Stimulated activated naive CD8-positive, alpha-beta T cell treated with anti-CD3 and anti-CD28 coated beads, Interleukin-15, Interleukin-2, amounts not matched to agents 100 ng/mL and 50 ng/mL, for 24 hours (primary cell): ENCODE results near the gene MN1.

ENCODE experiments used
- H3K27ac Mint-ChIP-seq: one replicate; pipeline ENCODE4 v1.8.0; 2021; ENCODE audit warnings: mild to moderate bottlenecking, mixed read lengths
- H3K27me3 Mint-ChIP-seq: one replicate; pipeline ENCODE4 v1.8.0; 2021; ENCODE audit warnings: mixed read lengths
- H3K36me3 Mint-ChIP-seq: one replicate; pipeline ENCODE4 v1.8.0; 2021; ENCODE audit warnings: low read depth, mixed read lengths
- H3K4me1 Mint-ChIP-seq: one replicate; pipeline ENCODE4 v1.8.0; 2021; ENCODE audit warnings: low read depth, mixed read lengths
- H3K4me3 Mint-ChIP-seq: one replicate; pipeline ENCODE4 v1.8.0; 2021; ENCODE audit warnings: mild to moderate bottlenecking, mixed read lengths
- H3K9me3 Mint-ChIP-seq: one replicate; pipeline ENCODE4 v1.8.0; 2021; ENCODE audit warnings: mixed read lengths

MN1 gene

GRCh38 chr22:27732841-27733240 is 68.7 kb downstream of the MN1 start:
- H3K27ac Mint-ChIP-seq = no peak overlapping the region
- no peaks in the 10 kb centered on the region for H3K36me3 Mint-ChIP-seq
- no peak overlapping the region for H3K4me3 Mint-ChIP-seq
- H3K9me3 Mint-ChIP-seq = no peaks in the 10 kb centered on the region
- H3K4me1 Mint-ChIP-seq = no peaks in the 10 kb centered on the region
- H3K27me3 Mint-ChIP-seq = peaks cover 3% of the 10 kb centered on the region

GRCh38 chr22:27732391-27732790 is 69.2 kb downstream of the MN1 start:
- Mint-ChIP-seq H3K27ac (no peak overlapping the region), H3K9me3 (no peaks in the 10 kb centered on the region), H3K4me3 (no peak overlapping the region), H3K4me1 (no peaks in the 10 kb centered on the region), H3K36me3 (no peaks in the 10 kb centered on the region), H3K27me3 (peaks cover 6% of the 10 kb centered on the region)

GRCh38 chr22:27731621-27732020 is 69.9 kb downstream of the MN1 start:
- Mint-ChIP-seq H3K4me3 (no peak overlapping the region), H3K27me3 (peaks cover 6% of the 10 kb centered on the region)

GRCh38 chr22:27730641-27731433 is 70.7 kb downstream of the MN1 start:
- no peak overlapping the region for H3K27ac Mint-ChIP-seq
- no peaks in the 10 kb centered on the region for H3K36me3 Mint-ChIP-seq
- H3K9me3 Mint-ChIP-seq = no peaks in the 10 kb centered on the region
- peaks cover 6% of the 10 kb centered on the region for H3K27me3 Mint-ChIP-seq
- no peaks in the 10 kb centered on the region for H3K4me1 Mint-ChIP-seq
- H3K4me3 Mint-ChIP-seq = no peak overlapping the region

More at GRCh38 chr22:27731621-27732020, 69.9 kb downstream of the MN1 start:
- H3K27ac Mint-ChIP-seq = no peak overlapping the region
- H3K4me1 Mint-ChIP-seq = no peaks in the 10 kb centered on the region
- no peaks in the 10 kb centered on the region for H3K9me3 Mint-ChIP-seq
- no peaks in the 10 kb centered on the region for H3K36me3 Mint-ChIP-seq

- no peaks in the 10 kb centered on the region for H3K9me3 Mint-ChIP-seq
- no peak overlapping the region for H3K27ac Mint-ChIP-seq
- H3K36me3 Mint-ChIP-seq = no peaks in the 10 kb centered on the region
- H3K27me3 Mint-ChIP-seq = peaks cover 6% of the 10 kb centered on the region
- H3K4me1 Mint-ChIP-seq = no peaks in the 10 kb centered on the region
- no peak overlapping the region for H3K4me3 Mint-ChIP-seq
These were observed 72.3 kb downstream of the MN1 start for GRCh38 chr22:27729246-27729645.

GRCh38 chr22:27727673-27728451 is 73.7 kb downstream of the MN1 start:
- H3K36me3 Mint-ChIP-seq = no peaks in the 10 kb centered on the region
- no peak overlapping the region for H3K4me3 Mint-ChIP-seq
- no peaks in the 10 kb centered on the region for H3K4me1 Mint-ChIP-seq
- no peaks in the 10 kb centered on the region for H3K9me3 Mint-ChIP-seq
- H3K27ac Mint-ChIP-seq = no peak overlapping the region
- peaks cover 6% of the 10 kb centered on the region for H3K27me3 Mint-ChIP-seq

- Mint-ChIP-seq H3K36me3 (no peaks in the 10 kb centered on the region), H3K9me3 (no peaks in the 10 kb centered on the region), H3K4me3 (no peak overlapping the region), H3K27ac (no peak overlapping the region), H3K27me3 (peaks cover 6% of the 10 kb centered on the region), H3K4me1 (no peaks in the 10 kb centered on the region)
These were observed 74.7 kb downstream of the MN1 start for GRCh38 chr22:27726686-27727449.

GRCh38 chr22:27726331-27726685 is 75.2 kb downstream of the MN1 start:
- H3K27me3 Mint-ChIP-seq = peaks cover 3% of the 10 kb centered on the region
- H3K36me3 Mint-ChIP-seq = no peaks in the 10 kb centered on the region
- no peak overlapping the region for H3K27ac Mint-ChIP-seq
- no peaks in the 10 kb centered on the region for H3K4me1 Mint-ChIP-seq
- H3K4me3 Mint-ChIP-seq = no peak overlapping the region
- H3K9me3 Mint-ChIP-seq = no peaks in the 10 kb centered on the region

GRCh38 chr22:27725661-27726060 is 75.9 kb downstream of the MN1 start:
- Mint-ChIP-seq H3K27ac (no peak overlapping the region), H3K4me3 (no peak overlapping the region), H3K9me3 (no peaks in the 10 kb centered on the region), H3K4me1 (no peaks in the 10 kb centered on the region), H3K36me3 (no peaks in the 10 kb centered on the region), H3K27me3 (peaks cover 3% of the 10 kb centered on the region)

- Mint-ChIP-seq H3K4me3 (no peak overlapping the region), H3K9me3 (no peaks in the 10 kb centered on the region), H3K27ac (no peak overlapping the region), H3K27me3 (peaks cover 3% of the 10 kb centered on the region), H3K36me3 (no peaks in the 10 kb centered on the region), H3K4me1 (no peaks in the 10 kb centered on the region)
These were observed 76.8 kb downstream of the MN1 start for GRCh38 chr22:27724709-27725108.

- H3K36me3 Mint-ChIP-seq = no peaks in the 10 kb centered on the region
- no peaks in the 10 kb centered on the region for H3K4me1 Mint-ChIP-seq
- H3K27ac Mint-ChIP-seq = no peak overlapping the region
- H3K4me3 Mint-ChIP-seq = no peak overlapping the region
- H3K9me3 Mint-ChIP-seq = no peaks in the 10 kb centered on the region
- peaks cover 3% of the 10 kb centered on the region for H3K27me3 Mint-ChIP-seq
These were observed 77.4 kb downstream of the MN1 start for GRCh38 chr22:27724157-27724556.

GRCh38 chr22:27723708-27724107 is 77.8 kb downstream of the MN1 start:
- H3K4me3 Mint-ChIP-seq = no peak overlapping the region
- no peaks in the 10 kb centered on the region for H3K36me3 Mint-ChIP-seq
- no peaks in the 10 kb centered on the region for H3K4me1 Mint-ChIP-seq
- no peaks in the 10 kb centered on the region for H3K9me3 Mint-ChIP-seq
- peaks cover 3% of the 10 kb centered on the region for H3K27me3 Mint-ChIP-seq
- no peak overlapping the region for H3K27ac Mint-ChIP-seq

- no peak overlapping the region for H3K4me3 Mint-ChIP-seq
- H3K27ac Mint-ChIP-seq = no peak overlapping the region
- H3K4me1 Mint-ChIP-seq = no peaks in the 10 kb centered on the region
- H3K27me3 Mint-ChIP-seq = peaks cover 3% of the 10 kb centered on the region
- no peaks in the 10 kb centered on the region for H3K36me3 Mint-ChIP-seq
- no peaks in the 10 kb centered on the region for H3K9me3 Mint-ChIP-seq
These were observed 78.4 kb downstream of the MN1 start for GRCh38 chr22:27723158-27723557.

GRCh38 chr22:27720860-27721259 is 80.7 kb downstream of the MN1 start:
- H3K27me3 Mint-ChIP-seq = no peaks in the 10 kb centered on the region
- no peak overlapping the region for H3K4me3 Mint-ChIP-seq
- H3K4me1 Mint-ChIP-seq = no peaks in the 10 kb centered on the region
- H3K36me3 Mint-ChIP-seq = no peaks in the 10 kb centered on the region
- H3K27ac Mint-ChIP-seq = no peak overlapping the region
- no peaks in the 10 kb centered on the region for H3K9me3 Mint-ChIP-seq
